M059J (cell line): ENCODE measurements around the gene TLE3. TPM values are rescaled to one million over a fixed set of nuclear protein-coding genes. Genes with fewer than 3 reads are reported as not detected.

ENCODE experiments used
- DNase-seq: peaks from one replicate; pipeline ENCODE4 v3.0.0-alpha.2; 2012; ENCODE audit warnings: low read depth
- total RNA-seq: library from RNA; depleted of rRNA; stranded (reverse); fragments of >200 nt; shearing (Covaris generic); gene quantifications from 2 replicates; pipeline ENCODE4 v1.2.3, GENCODE V29; 2014

TLE3 gene
- total RNA-seq, 1 experiment from 2014 or later, result 6.4 TPM

DNA sequence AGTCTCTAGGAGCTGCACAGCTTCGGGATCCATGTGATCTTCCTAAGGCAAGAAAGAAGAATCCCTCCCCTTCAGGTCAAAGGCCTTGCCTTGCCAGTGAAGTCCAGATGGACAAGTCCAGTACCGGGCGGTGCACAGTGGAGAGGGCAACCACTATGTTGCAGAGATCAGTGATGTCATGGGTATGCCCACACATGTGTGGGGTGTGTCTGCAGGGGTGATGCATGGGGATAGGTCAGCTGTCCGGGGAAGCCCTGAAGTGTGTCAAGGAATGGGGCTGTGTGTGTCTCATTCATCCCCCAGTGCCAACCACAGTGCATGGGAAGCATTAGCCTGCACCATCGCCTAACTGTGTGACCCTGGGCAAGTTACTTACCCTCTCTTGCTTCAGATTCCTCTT, 66.5 kb downstream of the TLE3 start:
- no peak for DNase-seq

DNA sequence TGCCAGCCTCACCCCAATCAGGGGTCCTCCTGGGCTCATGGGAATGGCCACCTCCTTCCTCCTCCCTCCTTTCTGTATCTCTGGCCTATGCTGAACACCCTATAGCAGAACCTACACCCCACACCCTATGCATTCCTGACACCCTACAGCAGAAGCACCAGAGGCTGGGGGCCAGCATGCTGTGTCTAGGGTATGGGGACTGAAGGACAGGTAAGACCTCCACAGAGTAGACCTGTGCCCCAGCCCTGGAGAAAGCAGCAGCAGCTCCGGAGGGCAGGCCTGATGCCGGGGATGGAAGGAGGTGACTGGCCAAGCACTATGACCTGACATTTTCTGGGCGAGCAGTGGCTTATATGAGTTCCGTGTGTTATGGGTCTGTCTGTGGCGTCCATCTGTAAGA, 66.9 kb downstream of the TLE3 start:
- no peak for DNase-seq

DNA sequence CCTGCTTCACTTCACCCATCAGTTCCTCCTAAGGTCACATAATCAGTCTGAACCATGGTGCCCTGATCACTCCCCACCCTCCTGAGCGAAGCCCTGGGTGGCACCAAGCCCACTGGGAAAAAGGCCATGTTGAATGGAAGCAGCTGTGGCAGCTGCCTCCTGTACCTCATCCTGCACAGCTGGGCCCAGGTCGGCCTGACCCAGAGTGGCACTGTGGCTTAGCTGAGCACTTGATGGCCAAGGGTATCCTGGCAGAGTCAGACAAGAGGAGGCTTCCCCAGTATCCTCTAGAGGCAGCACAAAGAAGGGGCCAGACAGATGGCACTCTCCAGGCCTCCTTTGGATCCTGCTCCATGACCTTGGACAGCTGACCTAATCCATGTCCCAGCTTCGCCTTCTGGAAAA, 68.4 kb downstream of the TLE3 start:
- DNase-seq, result no peak

DNA sequence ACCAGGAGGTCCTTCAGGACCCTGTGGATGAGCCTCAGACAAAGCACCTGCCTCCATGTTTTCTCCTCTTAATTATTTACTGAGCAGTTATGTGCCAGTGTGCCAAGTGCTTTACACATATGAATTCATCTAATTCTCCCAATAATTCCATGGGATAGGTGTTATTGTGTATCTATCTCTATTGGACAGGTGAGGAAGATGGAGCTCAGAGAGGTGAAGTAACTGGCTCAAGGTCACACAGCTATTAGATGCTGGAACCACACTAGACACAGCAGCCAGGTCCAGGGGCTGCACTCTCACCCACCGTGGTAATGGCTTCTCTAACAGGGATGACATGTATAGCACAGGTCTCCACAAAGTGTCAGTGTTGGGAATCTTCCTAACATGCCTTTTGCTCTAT, 70.2 kb downstream of the TLE3 start:
- no peak for DNase-seq

DNA sequence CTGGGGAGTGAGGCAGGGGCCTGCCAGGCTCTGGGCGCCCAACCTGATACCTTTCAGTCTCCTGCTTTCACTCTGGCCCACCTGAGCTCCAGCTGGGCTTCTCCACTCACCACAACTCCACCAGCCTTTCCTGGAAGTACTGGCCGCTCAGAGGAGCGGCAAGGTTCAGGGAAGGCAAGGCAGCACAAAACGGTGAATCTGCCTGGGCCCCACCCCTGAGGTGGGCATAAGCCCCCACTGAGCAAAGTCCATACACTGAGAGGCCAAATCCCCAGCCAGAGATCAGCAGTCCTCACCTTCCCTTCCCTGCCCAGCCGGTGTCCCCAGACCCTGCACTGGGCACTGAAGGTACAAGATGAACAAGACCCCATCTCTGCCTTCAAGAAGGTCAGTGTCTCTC, 70.7 kb downstream of the TLE3 start:
- no peak for DNase-seq

DNA sequence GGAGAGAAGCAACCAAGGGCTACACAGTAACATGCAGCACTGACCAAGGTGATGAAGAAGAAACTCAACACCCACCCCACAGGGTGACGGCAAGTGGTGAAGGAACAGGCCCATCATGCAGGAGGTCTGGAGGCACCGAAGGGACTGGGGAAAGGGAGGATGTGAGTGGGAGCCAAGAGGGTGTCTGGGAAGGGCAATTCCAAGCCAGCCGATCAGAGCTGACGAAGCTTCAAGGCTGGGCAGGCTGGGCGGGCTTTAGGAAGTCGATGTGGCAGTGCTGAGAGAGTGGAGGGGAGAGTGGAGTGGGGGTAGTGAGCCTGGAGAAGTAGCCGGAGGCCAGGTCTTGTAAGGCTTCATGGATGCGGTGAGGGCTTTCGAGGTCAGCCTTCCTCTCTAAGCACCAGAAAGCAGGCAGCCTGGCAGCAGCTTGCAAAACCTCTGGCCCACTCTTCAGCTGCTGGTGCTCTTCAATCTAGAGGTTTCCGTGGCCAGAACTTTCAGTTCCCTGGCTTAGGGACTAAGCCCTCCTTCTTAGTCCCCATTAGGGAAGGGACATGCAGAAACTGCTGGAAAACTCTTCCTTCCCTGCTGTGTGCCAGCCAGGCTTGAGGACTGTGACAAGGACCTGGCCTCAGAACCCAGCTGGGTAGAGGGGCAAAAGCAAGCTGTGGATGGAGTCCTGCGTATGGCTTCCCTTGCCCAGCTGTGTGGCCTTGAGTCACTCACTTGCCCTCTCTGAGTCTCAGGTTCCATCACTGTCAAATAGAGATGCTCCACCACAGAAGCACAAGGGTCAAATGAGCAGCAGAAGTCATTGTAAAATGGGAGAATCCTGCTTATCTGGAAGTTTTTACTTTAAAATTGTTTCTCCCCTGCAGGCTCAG, 72.1 kb downstream of the TLE3 start:
- DNase-seq, result no peak

DNA sequence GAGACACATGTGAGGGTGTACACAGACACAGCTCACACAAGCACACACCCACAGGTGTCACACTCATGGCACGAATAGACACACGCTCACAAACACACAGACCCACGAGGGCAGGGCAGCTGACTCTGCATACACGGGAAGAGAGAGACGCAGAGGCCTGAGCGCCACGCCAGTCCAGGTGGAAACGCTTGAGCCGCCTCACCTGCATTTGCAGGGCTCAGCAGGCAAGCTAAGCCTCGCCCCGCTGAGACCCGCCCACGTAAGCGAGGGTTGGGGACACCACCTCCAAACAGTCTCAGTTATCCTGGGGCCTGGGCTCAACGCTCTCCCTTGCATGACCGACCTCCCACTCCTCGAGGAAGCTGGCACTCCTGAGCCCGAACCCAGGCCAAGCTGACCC, 73.2 kb downstream of the TLE3 start:
- no peak for DNase-seq

DNA sequence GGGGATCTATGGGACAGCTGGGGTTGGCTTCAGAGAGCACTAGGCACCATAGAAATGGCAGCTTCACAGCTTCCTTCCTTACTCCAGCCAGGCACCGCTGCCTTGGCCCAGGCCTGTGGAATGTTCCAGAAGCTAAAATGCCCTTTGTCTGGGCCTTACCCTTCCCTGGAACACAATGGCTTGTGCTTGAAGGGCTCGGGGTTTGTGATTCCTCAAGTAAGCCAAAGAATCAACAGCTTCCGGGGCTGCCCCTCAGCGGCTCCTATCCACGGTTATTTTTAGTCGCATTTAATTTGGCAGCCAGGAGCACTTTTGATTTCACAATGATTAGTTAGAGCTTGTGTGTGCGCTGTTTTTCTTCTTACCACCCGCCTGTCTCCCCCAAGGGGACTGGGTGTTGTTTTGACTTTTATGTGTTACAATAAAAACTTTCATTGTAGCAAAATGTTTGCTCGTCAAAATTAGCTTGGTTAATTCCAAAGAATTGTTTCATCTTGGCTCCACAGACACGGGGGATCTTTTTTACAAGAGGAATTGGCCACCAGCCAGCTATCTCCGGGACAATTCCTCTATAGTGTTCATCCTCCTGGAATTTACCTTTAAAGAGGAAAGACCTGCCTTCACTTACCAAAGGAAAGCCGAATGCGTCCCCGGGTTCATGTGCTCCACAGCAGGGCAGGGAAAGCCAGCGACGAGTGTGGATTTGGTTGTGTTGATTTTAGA, 73.8 kb downstream of the TLE3 start:
- DNase-seq, result peak; percentile 73

DNA sequence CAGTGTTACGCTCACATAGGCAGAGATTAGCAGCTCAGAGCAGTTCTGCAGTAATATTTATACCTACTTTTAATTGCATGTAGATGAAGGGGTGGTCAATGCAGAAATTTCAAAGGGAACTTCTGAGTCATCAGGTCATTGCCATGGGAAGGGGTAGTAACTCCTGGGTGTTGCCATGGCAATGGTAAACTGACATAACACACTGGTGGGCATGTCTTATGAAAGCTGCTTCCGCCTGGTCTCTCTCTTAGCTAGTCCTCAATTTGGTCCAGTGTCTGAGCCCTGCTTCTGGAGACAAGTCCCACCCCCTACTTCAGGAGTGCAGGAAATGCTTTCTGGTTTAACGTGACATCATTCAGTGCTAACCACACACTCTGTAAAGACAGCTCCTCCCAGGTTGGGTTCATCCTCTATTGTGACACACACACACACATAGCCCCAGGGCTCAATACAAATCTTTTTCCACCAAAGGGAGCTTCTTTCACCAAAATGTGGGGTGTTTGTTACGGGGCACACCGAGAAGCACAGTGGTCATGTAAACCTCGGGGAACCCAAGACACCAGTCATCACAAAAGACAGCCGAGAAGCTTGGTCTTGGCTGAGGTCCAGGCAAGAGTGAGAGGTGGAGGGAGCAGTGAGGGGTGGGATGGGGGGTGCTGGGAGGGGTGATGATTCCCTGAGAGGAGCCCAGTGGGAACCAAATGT, 74.5 kb downstream of the TLE3 start:
- peak; percentile 96 for DNase-seq

DNA sequence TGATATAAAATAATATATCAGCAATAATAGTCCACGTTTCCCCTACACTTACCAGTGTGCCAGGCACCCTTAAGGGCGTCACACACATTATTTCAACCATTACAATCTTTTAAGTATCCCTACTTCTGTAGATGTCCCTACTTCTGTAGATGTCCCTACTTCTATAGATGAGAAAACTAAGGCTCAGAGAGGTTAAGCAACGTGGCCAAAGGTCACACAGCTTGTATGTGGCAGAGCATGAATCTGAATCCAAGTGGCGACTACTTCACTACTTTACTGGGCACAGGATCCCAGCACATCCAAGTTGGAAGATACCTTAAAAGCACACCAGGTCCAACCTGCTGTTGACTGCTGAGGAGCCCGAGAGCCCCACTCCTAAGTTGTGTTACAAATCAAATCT, 77.5 kb downstream of the TLE3 start:
- no peak for DNase-seq

DNA sequence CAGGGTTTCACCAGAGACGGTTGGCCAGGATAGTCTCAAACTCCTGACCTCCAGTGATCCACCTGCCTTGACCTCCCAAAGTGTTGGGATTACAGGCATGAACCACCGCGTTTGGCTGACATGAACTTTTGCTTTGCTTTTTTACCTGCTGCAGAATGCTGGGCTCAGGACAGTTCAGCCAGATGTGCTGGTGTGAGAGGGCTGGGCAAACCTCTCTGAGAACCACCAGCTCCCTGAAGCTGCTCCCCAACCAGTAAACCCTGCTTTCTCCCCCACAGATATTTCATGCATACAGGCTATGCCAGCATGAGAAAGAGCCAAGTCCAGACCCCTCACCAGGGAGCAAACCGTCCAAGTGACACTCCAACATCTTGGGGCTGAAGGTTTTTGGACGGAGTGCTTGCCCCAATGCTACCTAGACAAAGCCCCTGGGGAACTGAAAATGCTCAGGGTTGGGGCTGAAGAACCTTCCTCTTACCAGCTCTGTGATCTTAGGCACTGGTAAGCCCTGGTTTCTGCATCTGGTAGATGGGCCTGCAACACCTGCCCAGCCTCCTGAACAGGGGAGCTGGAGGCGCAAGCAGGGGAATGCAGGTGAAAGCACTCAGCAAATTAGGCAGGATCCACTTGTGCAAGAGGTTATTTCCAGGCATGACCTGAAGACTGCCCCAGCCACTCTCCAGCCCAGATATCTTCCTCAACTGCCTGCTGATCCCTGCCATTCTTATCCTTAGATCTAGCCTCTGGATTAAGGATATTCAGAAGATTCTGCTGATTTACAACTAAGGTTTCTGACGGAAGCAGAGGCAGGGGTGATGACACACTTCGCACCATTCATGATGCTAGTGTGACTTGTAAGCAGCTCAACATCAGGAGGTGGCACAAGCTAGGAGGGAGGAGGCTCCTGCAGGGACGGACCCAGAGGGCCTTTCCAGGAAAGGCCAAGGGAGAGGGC, 78.8 kb downstream of the TLE3 start:
- DNase-seq, result no peak

DNA sequence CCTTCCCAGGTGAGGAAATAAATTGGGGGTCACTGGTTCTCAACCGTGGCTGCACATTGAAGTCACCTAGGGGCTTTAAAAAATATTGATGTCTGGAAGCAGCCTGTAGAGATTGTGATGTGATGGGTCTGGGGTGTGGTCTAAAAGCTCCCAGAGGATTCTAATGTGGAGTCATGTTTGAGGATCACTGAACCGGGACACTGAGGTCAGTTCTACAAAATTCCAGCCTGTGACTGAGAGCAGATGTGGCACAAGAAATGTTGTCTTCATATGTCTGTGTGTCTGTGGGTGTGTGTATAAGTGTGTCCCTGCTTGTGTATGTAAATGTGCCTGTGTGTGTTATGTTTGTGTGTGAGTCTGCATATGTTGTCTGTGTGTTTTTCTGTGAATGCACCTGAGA, 79.9 kb downstream of the TLE3 start:
- no peak for DNase-seq

DNA sequence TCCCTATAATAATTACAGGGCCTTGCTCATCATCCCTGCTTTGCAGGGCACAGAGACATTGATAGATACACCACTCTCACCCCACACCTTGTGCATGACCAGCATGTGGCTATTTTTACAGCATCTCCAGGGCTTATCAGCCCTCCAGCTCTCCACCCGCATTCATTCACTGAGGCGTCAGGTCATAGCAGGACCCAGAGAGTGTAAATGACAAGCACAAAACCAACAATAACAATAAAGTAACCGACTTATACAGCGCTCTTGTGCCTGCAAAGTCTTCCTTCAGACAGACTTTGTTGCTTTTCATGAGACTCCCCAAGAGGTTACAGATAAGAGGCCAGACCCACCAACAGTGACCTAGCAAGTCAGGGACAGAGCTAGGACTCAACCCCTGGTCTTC, 80.7 kb downstream of the TLE3 start:
- no peak for DNase-seq

DNA sequence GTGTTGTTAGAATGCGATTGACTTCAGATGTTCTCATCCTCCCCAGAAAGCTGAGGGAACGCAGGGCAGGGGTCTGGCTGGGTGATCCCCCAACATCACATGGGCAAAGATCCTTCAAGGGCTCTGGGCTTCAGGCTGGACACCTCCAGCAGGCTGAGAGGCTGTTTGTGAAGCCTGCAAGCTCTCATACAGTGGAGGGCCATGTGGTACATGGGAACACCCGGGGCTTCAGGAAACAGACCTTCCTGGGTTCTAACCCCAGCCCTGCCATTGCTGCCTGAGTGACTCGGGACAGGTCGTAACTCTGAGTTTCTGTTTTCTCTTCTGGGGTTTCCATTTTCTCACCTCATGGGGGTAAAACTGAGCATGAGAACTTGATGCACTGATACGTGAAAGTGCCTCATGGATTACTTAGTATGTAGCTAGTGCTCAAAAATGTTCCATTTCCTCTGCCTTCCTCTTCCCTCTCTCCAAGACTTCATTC, 81.2 kb downstream of the TLE3 start:
- no peak for DNase-seq

DNA sequence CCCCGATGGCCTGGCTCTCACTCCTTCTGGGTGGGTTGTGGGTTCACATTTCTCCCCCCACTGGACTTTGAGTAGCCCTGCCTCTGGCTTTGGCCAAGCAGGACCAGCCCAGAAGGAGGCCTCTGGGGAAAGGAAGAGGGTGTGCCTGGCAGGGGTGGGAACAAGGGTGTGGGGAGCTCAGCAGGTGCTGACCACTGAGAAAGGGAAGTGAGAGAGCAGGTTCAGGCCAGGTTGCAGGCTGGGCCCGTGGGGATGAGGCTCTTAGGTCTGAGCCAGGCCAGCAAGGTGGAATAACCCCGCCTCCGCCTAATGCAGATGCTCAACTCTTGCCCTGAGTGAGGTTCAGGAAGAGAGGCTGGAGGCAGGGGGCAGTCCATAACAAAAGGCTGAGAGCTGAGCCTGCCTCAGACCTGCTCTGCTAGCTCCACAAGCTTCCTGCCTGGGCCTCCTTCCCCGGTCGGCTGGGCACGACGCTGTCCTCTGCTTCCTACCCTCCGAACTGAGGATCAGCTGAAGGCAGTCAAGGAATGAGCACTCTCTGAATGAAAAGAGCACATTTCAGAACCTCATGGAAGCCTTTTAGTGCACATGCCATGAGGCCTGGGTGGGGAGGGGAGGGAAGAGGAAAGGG, 82.7 kb downstream of the TLE3 start:
- DNase-seq, result no peak

DNA sequence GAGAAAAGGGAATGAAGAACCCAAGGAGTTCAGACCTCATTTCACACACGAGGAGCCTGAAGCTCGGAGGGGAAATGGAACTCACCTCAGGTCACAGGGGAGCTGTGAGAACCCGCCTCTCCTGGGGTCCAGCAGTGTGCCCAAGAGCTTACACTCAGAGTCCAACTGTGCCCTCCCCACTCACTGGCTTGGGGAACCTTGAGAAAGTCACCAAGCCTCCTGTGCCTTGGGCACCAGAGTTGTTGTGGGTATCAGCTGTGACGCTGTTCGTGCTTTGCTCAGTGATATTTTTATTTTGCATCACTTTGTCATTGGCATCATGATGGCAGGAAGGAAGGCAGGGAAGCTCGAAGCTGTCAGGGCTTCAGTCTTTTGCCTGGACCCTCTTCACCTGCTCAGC, 83.4 kb downstream of the TLE3 start:
- DNase-seq, result no peak

DNA sequence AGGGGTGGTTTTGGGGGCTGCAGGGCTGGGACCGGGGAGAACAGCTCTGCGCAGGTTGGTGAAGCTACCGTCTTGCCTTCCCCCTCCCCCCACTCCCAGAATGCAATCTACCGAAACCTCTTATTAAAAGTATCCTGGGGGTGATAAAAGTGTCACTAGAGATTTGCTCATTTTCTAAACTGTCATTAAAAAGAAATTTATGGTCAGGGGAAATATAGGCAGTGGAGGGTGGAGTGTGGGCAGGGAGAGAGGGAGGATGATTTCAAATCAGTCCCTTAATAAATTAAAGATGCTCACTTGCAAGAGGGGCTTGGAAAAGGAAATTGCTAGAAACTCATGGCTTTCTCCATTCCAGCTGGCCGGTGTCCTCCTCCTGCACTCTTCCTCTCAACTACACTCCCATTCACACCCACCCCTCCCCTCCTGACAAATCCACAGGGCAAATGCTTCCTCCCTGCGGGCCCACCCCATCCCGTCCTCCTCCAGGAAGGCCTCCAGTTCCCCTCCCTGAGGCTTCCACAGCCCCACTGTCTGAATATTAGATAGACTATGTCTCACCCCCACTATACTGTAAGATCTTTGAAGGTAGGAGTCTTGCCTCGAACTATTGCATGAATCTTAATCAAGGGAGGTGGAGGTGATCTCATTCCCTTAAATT, 83.9 kb downstream of the TLE3 start:
- no peak for DNase-seq

DNA sequence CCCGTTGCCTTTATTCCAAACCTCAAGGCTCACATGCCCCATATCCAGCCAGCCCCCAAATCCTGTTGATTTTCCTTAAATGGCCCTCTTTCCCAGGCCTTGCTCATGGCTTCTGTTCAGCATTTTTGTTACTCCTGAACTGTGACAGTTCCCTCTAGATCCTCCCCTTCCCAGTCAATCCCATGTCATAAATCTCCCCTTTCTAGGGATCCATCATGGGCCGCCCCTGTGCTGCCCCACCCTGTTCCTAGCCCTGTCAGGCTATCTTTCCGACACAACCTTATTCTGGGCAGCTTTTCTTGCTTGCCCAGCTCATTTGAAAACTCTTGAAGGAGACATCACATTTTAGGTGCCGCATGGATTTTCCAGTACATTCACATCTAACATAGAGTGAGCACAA, 84.8 kb downstream of the TLE3 start:
- no peak for DNase-seq

DNA sequence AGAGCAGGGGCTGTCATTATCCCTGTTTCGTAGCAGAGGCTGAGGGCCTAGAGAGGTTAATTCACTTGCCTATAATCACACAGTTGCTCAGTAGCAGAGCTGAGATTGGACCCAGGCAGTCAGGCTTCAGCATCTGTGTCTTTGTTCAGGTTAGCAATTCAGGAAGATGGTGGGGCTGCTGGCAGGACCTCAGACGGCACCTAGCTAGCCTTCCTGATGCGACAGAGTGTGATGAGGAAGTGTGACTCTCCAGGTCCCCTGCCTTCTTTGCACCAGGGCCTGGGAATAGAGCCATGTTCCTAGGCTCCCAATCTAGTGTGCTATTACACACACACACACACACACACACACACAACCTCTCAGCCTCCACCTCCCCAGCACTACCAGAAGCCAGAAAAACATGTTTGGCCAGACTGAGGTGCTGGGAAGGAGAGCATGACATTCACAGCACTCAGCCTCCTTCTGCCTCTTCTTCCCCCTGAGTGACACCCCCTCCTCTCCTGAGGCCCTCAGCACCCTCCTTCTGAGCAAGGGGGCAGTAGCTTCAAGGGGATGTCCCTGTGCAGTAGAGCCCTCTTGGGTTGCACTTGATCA, 88.9 kb downstream of the TLE3 start:
- DNase-seq, result no peak
